Muscle layer of duodenum (tissue), 2 donors: ENCODE measurements around the gene NPBWR2.

Source experiments
- H3K27ac ChIP-seq: one replicate; pipeline ENCODE4 v1.7.0; 2013; ENCODE audit warnings: mild to moderate bottlenecking, low read length
- H3K27me3 ChIP-seq: one replicate; pipeline ENCODE4 v1.7.0; 2013; ENCODE audit warnings: low read depth, mild to moderate bottlenecking, control low read depth, low read length
- H3K36me3 ChIP-seq, 2 donors: one replicate each; pipeline ENCODE4 v1.7.0; 2013; ENCODE audit warnings: low read length in 2 of 2, control low read depth in 1 of 2, mild to moderate bottlenecking in 1 of 2; ENCODE audit not compliant: insufficient read depth in 2 of 2, control insufficient read depth in 1 of 2
- H3K4me1 ChIP-seq, 2 donors: one replicate each; pipeline ENCODE4 v1.7.0; 2013; ENCODE audit warnings: low read length in 2 of 2, mild to moderate bottlenecking in 2 of 2, control low read depth in 1 of 2, moderate library complexity in 1 of 2; ENCODE audit not compliant: insufficient read depth in 2 of 2, control insufficient read depth in 1 of 2
- H3K4me3 ChIP-seq, 2 donors: one replicate each; pipeline ENCODE4 v1.7.0; 2013; ENCODE audit warnings: low read length in 2 of 2, low read depth in 1 of 2, mild to moderate bottlenecking in 1 of 2
- H3K9me3 ChIP-seq, 2 donors: one replicate each; pipeline ENCODE4 v1.7.0; 2013; ENCODE audit warnings: low read length in 2 of 2, control low read depth in 1 of 2, mild to moderate bottlenecking in 1 of 2; ENCODE audit not compliant: control insufficient read depth in 1 of 2
- donor health status: healthy.

The NPBWR2 gene

GRCh38 chr20:64065062-64065973, 42.0 kb downstream of the NPBWR2 start:
- Histone ChIP-seq H3K27me3 (no peaks in the 10 kb centered on the region), H3K4me3 (no peak overlapping the region), H3K4me1 (peaks cover 0 to 21% of the 10 kb centered on the region in 2 donors), H3K27ac (no peak overlapping the region), H3K36me3 (no peaks in the 10 kb centered on the region), H3K9me3 (no peaks in the 10 kb centered on the region)

DNA sequence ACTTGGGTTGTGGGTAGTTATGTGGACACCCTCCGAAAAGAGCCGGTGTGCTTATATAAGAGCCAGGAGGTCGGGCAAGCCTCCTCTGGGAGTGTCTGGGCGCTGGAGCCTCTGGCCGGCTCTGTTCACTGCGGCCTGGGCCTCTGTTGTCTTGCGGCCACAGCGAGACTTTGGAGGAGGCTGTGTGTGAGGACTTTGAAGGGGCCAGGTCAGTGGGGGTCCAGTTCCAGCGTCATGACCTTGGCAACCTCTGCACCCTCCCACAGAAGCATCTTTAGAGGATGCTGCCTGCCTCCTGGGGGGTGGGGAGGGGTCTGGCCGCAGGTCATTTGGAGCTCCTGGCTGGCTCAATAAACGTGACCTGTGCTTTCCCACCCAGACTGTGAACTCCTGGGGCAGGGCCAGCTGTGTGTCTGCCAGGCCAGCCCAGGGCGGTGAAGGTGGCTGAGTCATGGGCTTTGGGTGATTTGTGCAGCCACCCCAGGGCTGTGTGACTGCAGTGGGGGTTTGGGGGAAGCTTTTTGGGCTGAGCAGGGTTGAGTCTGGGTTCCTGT, 43.1 kb downstream of the NPBWR2 start:
- H3K9me3 ChIP-seq = no peaks in the 10 kb centered on the region
- no peak overlapping the region for H3K27ac ChIP-seq
- no peaks in the 10 kb centered on the region for H3K36me3 ChIP-seq
- H3K27me3 ChIP-seq = no peaks in the 10 kb centered on the region
- peaks cover 0 to 21% of the 10 kb centered on the region in 2 donors for H3K4me1 ChIP-seq
- peak overlapping the region; percentile 59 to 91 for H3K4me3 ChIP-seq

- Histone ChIP-seq H3K4me1 (peaks cover 0 to 21% of the 10 kb centered on the region in 2 donors), H3K36me3 (no peaks in the 10 kb centered on the region), H3K9me3 (no peaks in the 10 kb centered on the region), H3K4me3 (peak overlapping the region; percentile 59 to 91), H3K27ac (no peak overlapping the region), H3K27me3 (no peaks in the 10 kb centered on the region)
Observed at GRCh38 chr20:64063389-64064144, 43.8 kb downstream of the NPBWR2 start.

DNA sequence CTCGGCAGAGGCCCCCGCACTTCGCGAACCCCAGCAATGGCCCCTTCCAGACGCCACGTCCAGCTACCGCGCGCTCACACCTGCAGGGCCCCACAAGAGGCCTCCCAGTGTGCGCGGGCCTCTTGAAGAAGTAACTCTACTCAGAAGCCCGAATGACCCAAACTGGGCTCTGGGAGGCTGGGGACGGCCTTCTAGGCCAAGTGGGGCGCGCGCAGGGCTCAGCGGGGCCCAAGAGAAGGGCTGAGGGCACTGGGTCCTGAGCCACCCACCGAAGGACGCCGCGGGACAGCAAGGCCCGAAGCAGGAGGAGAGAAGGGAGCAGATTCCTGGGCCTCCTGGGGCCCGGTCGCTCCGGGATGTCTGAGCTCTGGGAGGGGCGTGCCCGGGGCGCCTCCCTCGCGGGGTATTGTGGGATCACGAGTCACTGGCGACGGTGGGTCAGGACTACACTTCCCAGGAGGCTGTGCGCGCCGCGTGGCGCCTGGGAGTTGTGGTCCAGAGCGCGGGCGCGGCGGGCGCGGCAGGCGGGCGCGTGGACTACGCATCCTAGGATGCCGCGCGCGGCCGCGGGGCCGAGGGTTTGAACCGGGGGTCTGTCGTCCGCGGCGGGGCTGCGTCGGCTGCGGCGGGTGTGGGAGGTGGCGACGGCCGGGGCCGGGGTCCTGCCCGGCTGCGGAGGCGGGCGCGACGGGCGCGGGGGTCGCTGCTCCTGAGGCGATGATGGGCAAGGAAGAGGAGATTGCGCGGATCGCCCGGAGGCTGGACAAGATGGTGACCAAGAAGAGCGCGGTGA, 44.6 kb downstream of the NPBWR2 start, which contains the start of gene TCEA2:
TCEA2 (plus strand) TSS at position 603 of the 793 bp plus-strand sequence; CDS start at position 718, 115 bp downstream.
- H3K4me1 ChIP-seq = peaks cover 0 to 21% of the 10 kb centered on the region in 2 donors
- H3K27ac ChIP-seq = no peak within 1 kb of the TSS
- peak within 1 kb of the TSS; percentile 59 to 91 for H3K4me3 ChIP-seq
- no peaks in the 10 kb centered on the region for H3K36me3 ChIP-seq
- H3K9me3 ChIP-seq = no peaks in the 10 kb centered on the region
- H3K27me3 ChIP-seq = no peaks in the 10 kb centered on the region

DNA sequence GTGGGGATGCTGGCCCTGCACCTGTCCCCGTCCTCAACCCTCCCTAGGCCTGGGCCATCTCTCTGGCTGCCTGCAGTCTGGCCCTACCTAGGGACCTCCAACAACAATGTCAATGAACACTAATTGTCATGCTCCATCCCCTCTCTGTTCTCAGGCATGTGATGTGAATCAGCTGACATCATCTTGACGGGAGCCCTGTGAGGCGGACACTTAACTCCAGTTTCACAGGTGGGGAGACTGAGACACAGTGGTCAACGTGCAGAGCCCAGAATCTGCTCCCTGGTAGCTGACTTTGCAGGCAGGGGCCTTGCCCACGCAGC, 45.1 kb downstream of the NPBWR2 start:
- no peaks in the 10 kb centered on the region for H3K9me3 ChIP-seq
- H3K4me3 ChIP-seq = peak overlapping the region; percentile 44 to 91
- no peak overlapping the region for H3K27ac ChIP-seq
- H3K4me1 ChIP-seq = peaks cover 0 to 21% of the 10 kb centered on the region in 2 donors
- no peaks in the 10 kb centered on the region for H3K36me3 ChIP-seq
- no peaks in the 10 kb centered on the region for H3K27me3 ChIP-seq

- H3K36me3 ChIP-seq = no peaks in the 10 kb centered on the region
- peaks cover 4% of the 10 kb centered on the region for H3K27me3 ChIP-seq
- no peak overlapping the region for H3K4me3 ChIP-seq
- peaks cover 2 to 8% of the 10 kb centered on the region in 2 donors for H3K4me1 ChIP-seq
- no peak overlapping the region for H3K27ac ChIP-seq
- H3K9me3 ChIP-seq = no peaks in the 10 kb centered on the region
Observed at GRCh38 chr20:64058536-64058935, 48.8 kb downstream of the NPBWR2 start.

GRCh38 chr20:64057628-64058498, 49.5 kb downstream of the NPBWR2 start:
- peaks cover 2 to 7% of the 10 kb centered on the region in 2 donors for H3K4me1 ChIP-seq
- no peaks in the 10 kb centered on the region for H3K36me3 ChIP-seq
- peaks cover 4% of the 10 kb centered on the region for H3K27me3 ChIP-seq
- H3K9me3 ChIP-seq = no peaks in the 10 kb centered on the region
- no peak overlapping the region for H3K4me3 ChIP-seq
- no peak overlapping the region for H3K27ac ChIP-seq

GRCh38 chr20:64056889-64057627, 50.3 kb downstream of the NPBWR2 start:
- Histone ChIP-seq H3K4me3 (no peak overlapping the region), H3K36me3 (no peaks in the 10 kb centered on the region), H3K9me3 (no peaks in the 10 kb centered on the region), H3K27ac (no peak overlapping the region), H3K4me1 (peaks cover under 1 to 2% of the 10 kb centered on the region in 2 donors), H3K27me3 (peaks cover 8% of the 10 kb centered on the region)

DNA sequence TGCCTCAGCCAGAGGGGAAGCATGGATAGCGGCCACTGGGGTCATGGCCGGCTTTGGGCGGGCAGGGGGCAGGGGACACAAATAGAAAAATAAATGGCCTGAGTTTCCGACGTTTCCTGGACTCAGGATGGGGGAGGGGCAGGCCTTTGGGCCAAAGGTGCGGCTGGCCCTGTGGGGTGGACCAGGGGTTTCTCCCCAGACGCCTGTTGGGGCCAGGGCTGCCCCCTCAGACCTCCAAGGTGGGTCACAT, 50.8 kb downstream of the NPBWR2 start:
- H3K4me1 ChIP-seq = peaks cover 0 to 2% of the 10 kb centered on the region in 2 donors
- H3K36me3 ChIP-seq = no peaks in the 10 kb centered on the region
- no peak overlapping the region for H3K27ac ChIP-seq
- H3K4me3 ChIP-seq = no peak overlapping the region
- H3K9me3 ChIP-seq = no peaks in the 10 kb centered on the region
- peaks cover 9% of the 10 kb centered on the region for H3K27me3 ChIP-seq
